Hematopoietic multipotent progenitor cell treated with erythropoietin and hydrocortisone succinate and interleukin-3 and kit ligand, for 17 days (in vitro differentiated cells): Measurements from ENCODE around the gene SMCO3.
A peak's percentile ranks its signal among the peaks of the same experiment; 100 is the strongest.

Experiments used
- DNase-seq: peaks from one replicate; pipeline ENCODE4 v3.0.0-alpha.2; 2015; ENCODE audit warnings: low spot score

SMCO3 gene

GRCh38 chr12:14827043-14827442 is 13.1 kb upstream of the SMCO3 start:
- no peak for DNase-seq

- DNase-seq = no peak
Measured at GRCh38 chr12:14826491-14826890, 12.5 kb upstream of the SMCO3 start.

GRCh38 chr12:14825256-14825655 is 11.3 kb upstream of the SMCO3 start:
- DNase-seq = no peak

GRCh38 chr12:14824012-14824634 is 10.1 kb upstream of the SMCO3 start:
- DNase-seq = no peak

GRCh38 chr12:14811486-14811885 is 2.5 kb downstream of the SMCO3 start:
- DNase-seq = no peak

DNA sequence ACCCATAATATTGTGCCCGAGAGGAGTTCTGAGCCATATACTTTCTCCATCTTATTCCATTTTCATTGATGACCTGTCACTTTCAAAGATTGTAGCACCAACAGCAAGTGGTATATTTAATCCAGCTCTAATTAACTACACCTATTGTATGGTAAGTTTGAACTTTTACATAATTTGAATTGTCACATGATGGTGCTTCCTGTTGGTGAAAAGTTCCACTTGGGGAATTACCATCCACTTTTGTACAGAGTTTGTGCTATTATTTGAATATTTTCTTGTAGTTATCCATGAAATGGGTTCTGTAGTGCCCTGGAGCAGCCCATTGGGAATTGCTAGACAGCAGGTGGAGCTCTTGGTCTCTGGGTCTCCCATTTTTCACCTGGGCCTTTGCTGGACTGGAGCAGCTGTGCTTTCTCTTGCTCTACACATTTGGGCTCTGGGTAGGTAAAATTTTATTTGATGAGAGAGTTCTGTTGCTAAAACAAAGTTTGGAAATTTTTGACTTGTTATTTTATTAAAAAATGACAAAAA is 3.0 kb downstream of the SMCO3 start:
- DNase-seq = peak; percentile 79

DNA sequence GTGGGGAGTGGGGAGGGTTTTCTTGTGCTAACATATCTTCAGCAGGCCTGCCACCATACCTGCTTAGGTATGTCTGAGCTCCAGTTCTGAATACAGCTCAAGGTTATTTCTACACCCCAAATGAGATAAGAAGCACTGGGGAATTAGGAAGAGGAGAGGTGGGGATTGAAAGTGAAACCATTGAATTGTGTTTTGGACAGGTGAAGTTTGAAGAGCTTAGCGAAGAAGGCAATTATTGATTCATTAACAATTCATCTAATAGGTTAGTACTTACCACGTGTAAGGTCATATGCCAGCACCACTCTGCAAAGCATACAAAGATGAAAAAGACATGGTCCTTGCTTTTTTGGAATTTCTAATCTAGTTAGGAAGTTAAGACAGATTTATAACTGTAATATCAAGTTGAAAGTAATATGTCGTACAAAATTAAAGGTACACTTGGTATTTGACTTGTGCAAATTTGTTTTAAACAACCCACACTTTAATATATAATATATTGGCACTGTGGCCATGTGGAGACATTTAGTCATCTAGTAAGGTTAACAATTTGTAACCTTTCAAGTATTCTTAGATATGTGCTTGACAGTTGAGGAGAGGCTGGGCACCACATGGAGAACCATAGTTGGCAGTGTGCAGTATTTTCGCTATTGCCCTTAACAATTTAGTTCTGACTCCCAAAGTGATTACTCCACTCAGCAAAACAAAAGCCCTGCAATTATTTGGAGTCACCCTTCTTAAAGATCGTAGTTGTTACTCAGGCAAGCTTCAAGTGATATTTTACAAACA is 3.6 kb downstream of the SMCO3 start:
- DNase-seq = no peak

DNA sequence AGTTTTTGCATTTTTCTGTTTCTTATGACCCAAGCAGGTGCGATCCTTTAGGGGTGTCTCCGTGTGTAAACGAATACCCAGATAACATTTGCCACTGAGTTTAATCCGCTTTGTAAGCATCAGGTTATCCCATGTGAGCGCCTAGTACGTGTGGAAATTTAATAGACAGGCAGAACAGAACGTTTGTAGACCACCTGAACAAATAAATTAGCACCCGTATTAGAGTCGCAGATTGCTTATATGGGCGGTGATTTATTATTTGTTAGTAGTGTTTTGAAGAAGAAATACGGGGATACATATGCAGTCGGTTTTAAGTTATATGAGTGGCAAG is 10.2 kb downstream of the SMCO3 start:
- no peak for DNase-seq

GRCh38 chr12:14803011-14803829 is 10.8 kb downstream of the SMCO3 start, which contains the start of the genes C12orf60 and WBP11:
TSS of gene C12orf60 (plus strand) at chr12:14803670. CDS start at chr12:14822936, 19,266 bp downstream.
TSS of gene WBP11 (minus strand) at chr12:14803478. CDS start at chr12:14801383, 2,095 bp downstream.
- DNase-seq = peak; percentile 91

DNA sequence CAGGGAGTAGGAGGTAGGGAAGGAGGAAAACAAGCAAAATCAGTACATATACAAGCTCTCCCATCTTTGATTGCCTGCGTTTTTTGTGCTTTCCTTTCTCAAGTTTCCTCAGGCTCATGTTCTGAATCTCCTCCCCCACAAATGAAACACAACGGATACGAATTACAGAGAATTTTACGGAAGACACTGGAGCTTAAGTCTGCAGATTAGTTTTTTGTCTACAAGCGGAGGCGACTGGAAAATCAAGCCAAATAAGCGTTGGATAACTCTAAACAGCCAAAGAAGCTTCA is 11.3 kb downstream of the SMCO3 start:
- DNase-seq = no peak

- DNase-seq = no peak
Measured at GRCh38 chr12:14802247-14802646, 11.7 kb downstream of the SMCO3 start.

DNA sequence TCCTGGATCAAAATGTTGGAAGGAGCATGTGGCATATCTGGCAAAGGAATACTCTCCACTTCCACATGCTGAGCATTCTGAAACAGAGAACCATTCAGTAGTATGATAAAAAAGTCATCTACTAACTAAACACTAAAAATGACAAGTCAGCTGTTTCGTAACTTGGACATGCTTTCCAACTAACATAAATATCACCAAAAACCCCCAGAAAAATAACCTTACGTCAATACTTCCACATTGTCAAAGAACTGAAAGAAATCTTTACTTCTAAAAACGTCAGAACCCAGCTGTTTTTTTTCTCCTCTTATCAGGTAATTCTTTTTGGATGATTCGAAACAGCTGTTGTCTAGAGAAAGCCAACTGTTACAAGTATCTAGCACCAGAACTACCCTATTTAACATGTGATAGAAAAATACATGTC is 18.9 kb downstream of the SMCO3 start:
- no peak for DNase-seq

DNA sequence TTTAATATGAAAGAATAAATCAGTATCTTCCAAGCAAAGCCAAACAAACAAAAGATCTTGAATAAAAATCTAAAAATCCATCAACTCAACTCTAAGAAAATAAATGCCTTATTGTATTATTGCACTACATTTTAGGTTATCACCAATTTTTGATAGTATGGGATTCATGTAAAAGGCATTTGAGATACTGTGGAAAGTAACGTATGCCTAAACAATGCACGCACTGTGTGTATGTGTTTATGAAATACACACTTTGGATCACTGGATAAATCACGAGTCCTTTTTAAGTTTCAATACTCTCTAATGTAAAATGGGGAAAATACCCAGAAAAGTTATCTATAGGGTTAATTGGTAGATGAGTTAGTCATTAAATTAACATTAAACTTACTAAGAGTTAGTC is 28.4 kb downstream of the SMCO3 start:
- no peak for DNase-seq

GRCh38 chr12:14784471-14784870 is 29.5 kb downstream of the SMCO3 start:
- no peak for DNase-seq

- DNase-seq = no peak
Measured at GRCh38 chr12:14782756-14783155, 31.2 kb downstream of the SMCO3 start.

DNA sequence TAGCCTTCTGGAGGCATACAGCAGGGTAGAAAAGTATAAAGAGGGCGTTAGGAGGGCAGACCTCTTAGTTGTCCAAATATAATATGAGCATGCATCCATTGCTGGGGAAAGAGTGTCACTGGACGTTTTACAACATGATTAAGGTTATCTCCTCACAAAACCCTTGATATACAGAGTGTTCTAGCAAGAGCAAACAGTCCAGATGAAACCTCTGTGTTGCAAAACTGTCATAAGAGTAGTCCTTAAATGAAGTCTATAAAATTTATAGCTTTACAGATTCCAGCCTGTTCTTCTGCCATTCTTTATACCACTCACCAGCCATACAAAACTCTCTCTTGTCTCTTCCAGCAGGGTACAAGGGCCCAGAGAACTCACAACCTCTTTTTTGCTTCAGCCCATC is 32.4 kb downstream of the SMCO3 start:
- no peak for DNase-seq

DNA sequence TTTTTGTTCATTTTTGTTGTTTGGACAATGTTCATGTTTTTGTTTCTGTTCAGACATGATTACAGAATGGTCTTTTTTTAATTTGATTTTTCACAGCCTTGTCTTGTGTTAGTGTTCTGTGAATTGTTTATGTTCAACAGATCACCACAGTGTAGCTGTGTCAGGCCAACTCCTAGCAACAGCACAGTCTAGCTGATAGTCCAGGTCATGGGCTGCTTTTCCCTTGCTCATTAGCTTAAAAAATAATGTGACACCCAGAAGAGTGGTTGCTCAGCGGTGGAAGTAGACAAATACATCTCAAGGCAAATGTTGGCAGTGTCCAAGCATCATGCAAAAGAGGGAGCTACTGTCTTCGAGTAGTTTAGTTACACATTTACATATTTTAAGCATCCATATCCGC is 33.1 kb downstream of the SMCO3 start:
- no peak for DNase-seq

- DNase-seq = no peak
Measured at GRCh38 chr12:14779834-14780233, 34.1 kb downstream of the SMCO3 start.

- DNase-seq = no peak
Measured at GRCh38 chr12:14777271-14777670, 36.7 kb downstream of the SMCO3 start.

- DNase-seq = peak; percentile 24
Measured at GRCh38 chr12:14776236-14776961, 37.6 kb downstream of the SMCO3 start.

- no peak for DNase-seq
Measured at GRCh38 chr12:14775636-14775980, 38.4 kb downstream of the SMCO3 start.
